Lower lobe of right lung (tissue), 2 donors: Measurements from ENCODE around the gene GAGE10. TPM values are rescaled to one million over a fixed set of nuclear protein-coding genes. Genes with fewer than 3 reads are reported as not detected.
"Not testable (repeated sequence)": the region's sequence is repeated elsewhere in the genome, so short reads cannot be mapped to it uniquely, and the experiment has no call there.

Experiments
- ATAC-seq, 2 donors: fragments of 200-7000 bp; cut with Tn5 transposase; one replicate each; pipeline ENCODE4 v1.9.1; 2020 to 2022; ENCODE audit warnings: mild to moderate bottlenecking in 2 of 2, moderate library complexity in 2 of 2
- DNase-seq: peaks from one replicate; pipeline ENCODE4 v3.0.0-alpha.2; 2020
- H3K27ac ChIP-seq: fragments of 200-600 bp; one replicate; pipeline ENCODE4 v1.8.0; 2022
- H3K27me3 ChIP-seq: fragments of 200-600 bp; one replicate; pipeline ENCODE4 v1.8.0; 2022; ENCODE audit warnings: low read depth
- H3K36me3 ChIP-seq: fragments of 200-600 bp; one replicate; pipeline ENCODE4 v1.8.0; 2022; ENCODE audit warnings: mild to moderate bottlenecking
- H3K4me1 ChIP-seq: fragments of 200-600 bp; one replicate; pipeline ENCODE4 v1.8.0; 2022
- H3K4me3 ChIP-seq: fragments of 200-600 bp; one replicate; pipeline ENCODE4 v1.8.0; 2022; ENCODE audit warnings: mild to moderate bottlenecking
- H3K9me3 ChIP-seq: fragments of 200-600 bp; one replicate; pipeline ENCODE4 v1.8.0; 2022
- CTCF ChIP-seq: fragments of 200-600 bp; IDR thresholded peaks from one replicate; pipeline ENCODE4 v1.8.0; 2022; ENCODE audit warnings: antibody characterized with exemption, mild to moderate bottlenecking
- intact Hi-C: fragments of 100-400 bp; cut with DNase I; formaldehyde crosslinking; loops from one replicate; pipeline ENCODE4 v1.11.0; 2022
- total RNA-seq: library from RNA; stranded (reverse); fragmentation: NEBNext Ultra II Directional; extraction: Animal tissue kit (Norgen Biotek cat#: 25700); gene quantifications from one replicate; pipeline ENCODE4 v1.2.1, GENCODE V29; 2021
- donor health status: DM: no; HTN: yes; CAD: no; lungs with severe emphysema.

GAGE10 gene
- total RNA-seq, 1 donor from 2014 or later, result not detected

GRCh38 chrX:49300703-49301102, 2.7 kb upstream of the GAGE10 start:
- DNase-seq (no peak), ATAC-seq (no peak)
- no peak overlapping the region for H3K4me3 ChIP-seq
- no peaks in the 10 kb centered on the region for H3K4me1 ChIP-seq
- H3K9me3 ChIP-seq, result no peaks in the 10 kb centered on the region
- no peak for TF ChIP-seq CTCF
- no peak overlapping the region for H3K27ac ChIP-seq
- intact Hi-C loops, result no loop called here
- no peaks in the 10 kb centered on the region for H3K27me3 ChIP-seq
- H3K36me3 ChIP-seq, result no peaks in the 10 kb centered on the region

GRCh38 chrX:49307775-49308174, 4.3 kb downstream of the GAGE10 start:
- H3K4me1 ChIP-seq, H3K9me3 ChIP-seq, intact Hi-C loops, H3K4me3 ChIP-seq, DNase-seq, H3K36me3 ChIP-seq, H3K27ac ChIP-seq, H3K27me3 ChIP-seq, ATAC-seq: not testable (repeated sequence)

- DNase-seq (peak; percentile 57), ATAC-seq (peak; percentile 83 to 86)
- H3K4me3 ChIP-seq, result peak overlapping the region; percentile 46
- TF ChIP-seq CTCF, result no peak
- peak overlapping the region; percentile 80 for H3K27ac ChIP-seq
- no peaks in the 10 kb centered on the region for H3K9me3 ChIP-seq
- no peaks in the 10 kb centered on the region for H3K27me3 ChIP-seq
- peaks cover 8% of the 10 kb centered on the region for H3K4me1 ChIP-seq
- H3K36me3 ChIP-seq, result no peaks in the 10 kb centered on the region
- intact Hi-C loops, result no loop called here
Measured at GRCh38 chrX:49308604-49309269, 5.3 kb downstream of the GAGE10 start.

GRCh38 chrX:49309401-49309981, 6.0 kb downstream of the GAGE10 start:
- TF ChIP-seq CTCF, result no peak
- Histone ChIP-seq H3K27ac (peak overlapping the region; percentile 80), H3K4me1 (peaks cover 8% of the 10 kb centered on the region), H3K36me3 (no peaks in the 10 kb centered on the region), H3K9me3 (no peaks in the 10 kb centered on the region), H3K4me3 (peak overlapping the region; percentile 46), H3K27me3 (no peaks in the 10 kb centered on the region)
- intact Hi-C loops, result no loop called here
- ATAC-seq (peak in 1 of 2 donors; percentile 58), DNase-seq (no peak)

GRCh38 chrX:49310371-49310770, 6.9 kb downstream of the GAGE10 start:
- Histone ChIP-seq H3K27ac (no peak overlapping the region), H3K4me1 (peaks cover 8% of the 10 kb centered on the region), H3K9me3 (no peaks in the 10 kb centered on the region), H3K36me3 (no peaks in the 10 kb centered on the region), H3K4me3 (no peak overlapping the region), H3K27me3 (no peaks in the 10 kb centered on the region)
- TF ChIP-seq CTCF, result no peak
- DNase-seq (no peak), ATAC-seq (no peak)
- intact Hi-C loops, result no loop called here

- no peak for TF ChIP-seq CTCF
- peaks cover 8% of the 10 kb centered on the region for H3K4me1 ChIP-seq
- ATAC-seq (no peak), DNase-seq (no peak)
- no peaks in the 10 kb centered on the region for H3K27me3 ChIP-seq
- intact Hi-C loops, result no loop called here
- H3K9me3 ChIP-seq, result no peaks in the 10 kb centered on the region
- no peak overlapping the region for H3K27ac ChIP-seq
- H3K36me3 ChIP-seq, result no peaks in the 10 kb centered on the region
- no peak overlapping the region for H3K4me3 ChIP-seq
Measured at GRCh38 chrX:49312176-49312575, 8.7 kb downstream of the GAGE10 start.
